ENCODE data around the gene NKX2-1.
A peak's percentile ranks its signal among the peaks of the same experiment; 100 is the strongest.
"Not testable (repeated sequence)": the region's sequence is repeated elsewhere in the genome, so short reads cannot be mapped to it uniquely, and the experiment has no call there.

The NKX2-1 gene

DNA sequence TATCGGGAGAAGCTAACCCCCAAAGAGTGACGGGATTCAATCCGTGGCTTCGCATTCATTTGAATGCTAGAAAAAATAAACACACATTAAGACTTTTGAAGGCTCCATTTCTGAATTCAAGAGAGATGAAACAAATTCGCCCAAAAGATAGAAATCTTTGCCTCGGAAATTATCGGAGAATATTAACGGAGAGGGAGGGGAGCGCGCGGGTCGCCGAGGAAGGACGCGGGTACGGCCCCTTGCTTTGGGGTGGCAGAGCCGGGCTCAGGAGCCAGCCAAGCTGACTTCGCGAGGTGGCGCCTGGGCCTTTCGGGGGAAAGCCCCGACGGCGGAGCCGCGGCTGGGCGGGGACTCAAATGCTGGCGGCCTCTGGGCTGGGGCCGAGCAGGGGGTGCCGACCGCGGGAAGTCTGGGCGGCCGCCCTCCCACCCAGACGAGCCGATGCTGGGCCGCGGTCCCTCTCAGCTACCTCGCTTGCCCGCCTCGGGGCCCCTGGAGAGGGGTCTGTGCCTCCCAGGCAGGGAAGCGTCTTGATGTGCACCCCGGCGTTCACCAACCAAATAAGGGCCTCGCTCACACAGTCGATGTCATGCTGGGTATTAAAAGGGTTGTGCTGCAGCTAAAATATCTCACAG, 14.7 kb downstream of the NKX2-1 start:
- DNase-seq = no peak

DNA sequence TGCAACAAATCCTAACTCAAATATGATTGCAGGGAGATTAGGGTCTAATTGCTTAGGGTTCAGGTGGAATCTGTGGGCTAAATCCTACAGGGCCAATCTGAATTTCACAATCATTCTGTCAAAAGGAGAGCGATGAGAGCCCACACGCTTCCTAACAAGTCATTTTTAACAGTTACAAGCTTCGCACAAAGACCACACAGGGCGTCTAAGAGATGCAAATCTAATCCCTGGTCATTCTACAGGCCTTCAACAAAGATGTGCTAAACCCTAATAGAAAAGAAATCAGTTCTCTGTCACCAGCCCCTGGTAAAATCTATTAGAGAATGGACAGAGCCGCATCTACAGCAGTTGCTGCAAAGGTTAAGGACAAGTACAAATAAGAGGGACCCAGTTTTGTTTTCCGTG, 15.3 kb downstream of the NKX2-1 start:
- peak; percentile 66 for DNase-seq

DNA sequence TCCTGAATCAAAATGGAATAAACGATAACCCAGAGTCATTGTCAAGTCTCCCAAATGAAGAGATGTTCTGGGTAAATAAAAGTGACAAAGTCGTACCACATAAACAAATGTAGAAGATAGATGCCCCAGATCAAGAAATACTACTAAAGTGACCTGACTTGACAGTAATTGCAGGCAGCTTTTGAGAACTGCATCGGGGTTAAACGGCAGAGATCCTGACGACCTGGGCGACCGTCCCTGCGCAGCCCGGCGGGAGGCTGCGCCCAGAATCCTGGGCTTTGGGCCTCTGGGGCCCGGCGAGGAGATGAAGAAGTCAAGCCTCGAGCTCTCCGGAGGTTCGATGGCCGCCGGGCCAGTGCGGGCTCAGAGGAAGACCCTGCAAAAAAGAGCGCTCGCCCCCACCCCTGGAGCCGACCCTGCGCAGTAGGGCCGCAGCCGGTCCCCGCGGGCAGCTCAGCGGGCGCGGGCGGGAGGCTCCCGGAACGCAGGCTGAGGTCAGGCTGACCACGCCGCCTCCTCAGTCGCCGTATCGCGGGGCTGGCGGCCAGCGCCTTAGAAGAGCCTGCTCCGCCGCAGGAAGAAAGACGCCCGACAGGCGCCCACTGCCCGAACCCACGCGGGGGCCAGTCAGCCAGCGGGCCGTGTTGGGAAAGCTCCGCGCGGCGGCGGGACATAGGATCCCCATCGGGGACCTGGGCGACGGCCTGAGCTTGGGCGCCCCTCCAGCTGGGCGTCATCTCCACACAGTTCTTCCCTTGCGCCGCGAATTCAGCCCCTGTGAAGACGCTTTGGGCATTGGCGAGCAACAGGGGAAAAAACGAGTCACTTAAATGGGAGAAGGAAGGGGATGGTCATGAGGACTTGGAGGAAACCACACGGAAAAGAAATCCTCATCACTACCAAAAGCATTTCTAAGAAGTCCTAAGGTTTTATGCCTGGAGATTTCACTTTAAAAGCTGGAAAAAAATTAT, 16.0 kb downstream of the NKX2-1 start:
- DNase-seq = peak; percentile 56

DNA sequence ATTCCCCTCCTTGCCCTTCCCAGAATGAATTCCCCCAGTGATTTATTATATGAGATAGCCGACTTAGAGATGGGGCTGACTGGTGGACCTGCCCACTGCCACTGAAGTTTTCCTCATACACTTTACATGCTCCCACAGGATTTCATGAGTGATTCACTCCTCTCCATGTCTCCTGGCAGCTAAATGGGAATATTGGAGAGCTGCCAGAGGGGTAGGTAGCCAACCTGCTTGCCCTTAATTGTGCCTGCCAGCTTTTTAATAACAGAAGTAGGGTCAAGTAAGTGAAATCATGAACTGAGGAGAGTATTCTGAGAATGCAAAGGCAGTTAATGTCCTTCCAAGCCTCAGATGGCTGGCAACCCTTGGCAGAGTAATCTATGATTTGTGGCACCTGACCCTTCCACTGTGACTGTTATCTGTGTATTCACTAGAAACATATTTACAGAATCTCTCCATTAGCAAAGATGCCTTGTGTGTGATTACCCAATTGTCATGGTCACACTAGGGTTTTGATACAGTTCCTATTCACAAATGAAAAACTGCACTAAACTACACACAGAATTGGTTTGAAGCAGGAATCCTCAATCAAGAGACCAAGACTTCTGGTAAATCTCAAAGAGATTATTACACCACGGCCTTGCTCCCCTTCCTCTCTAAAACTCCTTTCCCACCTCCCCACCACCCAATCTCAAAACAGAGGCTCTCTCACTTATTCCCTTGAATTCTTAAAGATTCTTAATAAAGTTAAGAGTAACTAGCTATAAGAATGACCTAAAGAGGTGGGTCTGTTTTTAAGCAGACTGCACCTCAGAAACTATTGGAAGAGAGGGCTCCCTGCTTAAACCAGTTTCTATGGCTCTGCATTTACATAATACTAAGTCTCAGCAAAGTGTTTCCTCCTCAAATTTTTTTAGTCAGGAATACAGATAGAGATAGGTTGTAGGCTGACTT, 17.2 kb downstream of the NKX2-1 start:
- peak; percentile 80 for DNase-seq

DNA sequence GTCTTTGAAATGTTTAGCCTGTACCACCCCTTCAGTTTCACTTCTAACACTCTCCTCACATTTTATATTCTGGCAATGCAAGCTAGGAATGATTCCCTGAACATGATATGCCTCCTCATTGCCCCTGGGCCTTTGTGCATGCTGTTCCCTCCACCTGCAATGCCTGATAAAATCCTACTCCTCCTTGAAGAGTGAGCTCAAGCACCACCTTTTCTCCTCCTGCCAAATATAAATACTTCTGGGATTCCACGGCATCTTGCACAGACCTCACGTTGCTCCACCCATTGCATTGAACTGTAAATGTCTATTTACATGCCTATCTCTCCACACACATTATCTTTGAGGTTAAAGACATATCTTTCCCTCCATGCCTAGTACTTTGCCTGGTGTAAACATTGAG, 21.1 kb downstream of the NKX2-1 start:
- no peak for DNase-seq

DNA sequence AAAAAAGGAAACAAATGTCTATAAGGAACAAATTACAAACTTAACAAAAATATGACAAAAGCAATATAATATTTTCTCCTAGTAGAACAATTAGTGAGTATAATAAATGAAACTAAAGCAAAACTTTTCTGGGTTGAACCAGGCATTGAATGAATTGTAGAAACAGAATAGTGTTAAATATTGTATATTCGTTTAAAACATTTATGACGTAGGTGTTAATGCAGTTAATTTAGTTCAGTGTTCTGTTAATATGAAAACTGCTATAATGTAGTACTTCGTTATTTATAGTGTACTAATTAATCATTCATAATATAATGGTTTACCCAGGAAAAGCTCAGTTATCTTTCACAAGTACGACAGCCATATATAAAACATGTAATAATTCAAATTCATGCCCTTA, 23.7 kb downstream of the NKX2-1 start:
- no peak for DNase-seq

DNA sequence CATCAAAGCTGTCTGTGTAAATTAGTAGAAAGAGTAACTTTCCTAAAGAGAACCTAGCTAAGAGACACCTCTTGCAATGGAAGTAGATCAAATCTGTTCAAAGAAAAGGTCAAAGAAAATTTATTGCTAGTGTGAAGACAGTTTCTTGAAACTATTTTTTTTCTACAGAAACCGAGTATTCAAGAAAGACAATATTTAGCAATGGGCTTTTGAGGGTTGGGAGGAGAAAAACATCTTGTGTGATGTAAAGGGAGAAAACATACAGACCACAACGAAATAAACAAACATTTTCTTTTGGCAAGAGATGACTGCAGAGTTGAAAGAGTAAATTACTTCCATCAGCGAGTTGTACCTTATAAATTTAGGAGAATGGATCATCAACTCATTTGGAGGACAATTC, 24.4 kb downstream of the NKX2-1 start:
- DNase-seq = no peak

DNA sequence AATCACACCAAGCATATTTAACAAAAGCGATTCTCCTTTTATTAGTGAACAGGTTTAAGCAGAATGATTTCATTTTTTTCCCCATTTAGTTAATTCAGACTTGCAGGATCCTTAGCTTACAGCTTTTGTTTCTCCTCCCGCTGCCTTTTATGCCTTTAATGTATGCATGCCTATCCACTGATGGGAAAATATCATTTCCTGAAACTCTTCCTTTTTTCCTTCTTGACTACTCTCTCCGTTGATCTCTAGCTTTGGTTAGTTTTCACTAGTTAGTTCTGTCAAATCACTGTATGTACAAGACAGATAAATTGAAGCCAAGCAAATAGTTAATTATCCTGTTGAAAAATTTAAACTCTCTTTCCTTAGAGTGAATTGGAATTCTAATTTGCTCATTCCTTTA, 26.3 kb downstream of the NKX2-1 start:
- DNase-seq = no peak

DNA sequence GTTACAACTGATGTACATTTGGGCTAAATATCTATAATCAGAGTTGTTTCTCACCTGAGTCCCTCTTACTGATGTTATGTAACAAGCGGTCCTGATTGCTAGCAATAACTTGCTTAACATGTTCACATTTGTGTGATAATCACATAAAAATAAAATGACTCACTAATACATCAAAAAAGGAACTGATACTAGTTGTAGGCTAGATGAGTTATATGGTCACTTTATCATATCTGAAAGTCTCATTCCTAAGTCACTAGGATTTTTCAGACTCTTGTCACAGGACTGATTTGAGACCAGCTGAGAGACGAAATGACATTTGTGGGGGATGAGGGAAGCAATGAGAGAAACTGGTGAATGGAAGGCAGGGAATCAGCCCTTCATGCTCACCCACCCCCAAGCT, 34.3 kb downstream of the NKX2-1 start:
- DNase-seq = no peak

DNA sequence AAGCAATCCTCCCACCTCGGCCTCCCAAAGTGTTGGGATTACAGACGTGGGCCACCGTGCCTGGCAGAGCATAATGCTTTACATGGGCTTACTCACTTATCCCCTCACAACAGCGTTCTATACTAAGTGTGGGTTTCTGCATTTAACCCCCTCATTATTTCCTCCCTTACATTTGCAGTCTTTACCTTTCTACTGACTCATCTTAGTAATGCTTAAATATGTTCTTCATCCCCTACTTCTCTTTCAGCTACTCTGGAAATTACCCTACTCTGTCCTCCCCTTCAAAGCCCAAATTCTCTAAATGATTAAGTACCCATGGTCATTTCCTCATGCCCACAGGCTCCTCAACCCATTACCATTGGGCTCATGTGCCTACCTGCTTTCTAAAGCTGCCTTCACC, 40.7 kb downstream of the NKX2-1 start:
- no peak for DNase-seq

DNA sequence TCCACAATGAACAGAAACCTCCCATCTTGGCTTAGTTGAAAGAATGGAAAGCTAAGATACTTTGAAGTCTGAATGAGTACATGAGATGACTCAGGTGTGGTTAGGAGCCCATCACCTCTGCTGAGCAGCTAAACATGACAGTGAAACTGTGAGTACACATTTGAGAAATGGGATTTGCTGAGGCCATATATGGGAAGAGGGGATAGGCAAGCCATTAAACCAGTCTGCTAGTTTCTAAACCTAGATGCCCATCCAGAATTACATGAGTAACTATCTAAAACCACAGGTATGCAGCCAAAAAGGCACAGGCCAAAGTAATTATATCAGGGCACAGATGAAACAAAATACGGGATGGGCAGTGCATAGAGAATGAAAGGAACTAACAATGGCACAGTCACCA, 41.2 kb downstream of the NKX2-1 start:
- DNase-seq = no peak

DNA sequence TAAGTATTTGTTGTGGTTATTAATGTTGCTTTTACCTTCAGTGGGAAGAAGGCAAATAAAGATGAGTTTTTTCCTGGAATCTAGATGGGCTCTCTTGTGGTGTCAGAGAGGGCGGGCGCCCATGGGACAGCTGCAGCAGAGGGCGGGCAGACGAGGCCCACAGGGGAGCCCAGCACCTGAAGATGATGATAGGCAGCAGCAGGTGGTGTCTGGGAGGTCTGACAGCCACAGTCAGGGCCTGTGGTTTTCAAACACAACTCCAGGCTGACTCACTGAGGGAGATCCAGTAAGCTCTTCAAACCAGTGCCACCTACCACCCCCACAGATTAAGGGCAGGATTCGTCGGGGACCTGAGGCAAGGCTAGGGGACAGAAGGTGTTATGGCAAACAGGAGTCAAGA, 42.8 kb downstream of the NKX2-1 start:
- DNase-seq = peak; percentile 98

DNA sequence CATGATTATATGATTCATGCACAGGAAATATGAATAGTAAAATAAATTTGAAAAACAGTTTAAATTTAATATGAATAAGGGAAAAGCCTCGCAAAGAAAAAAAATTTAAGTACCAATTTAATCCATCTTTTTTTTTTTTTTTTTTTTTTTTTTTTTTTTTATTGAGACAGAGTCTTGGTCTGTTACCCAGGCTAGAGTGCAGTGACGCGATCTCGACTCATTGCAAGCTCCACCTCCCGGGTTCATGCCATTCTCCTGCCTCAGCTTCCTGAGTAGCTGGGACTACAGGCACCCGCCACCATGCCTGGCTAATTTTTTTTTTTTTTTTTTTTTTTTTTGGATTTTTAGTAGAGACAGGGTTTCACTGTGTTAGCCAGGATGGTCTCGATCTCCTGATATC, 44.0 kb downstream of the NKX2-1 start:
- DNase-seq = not testable (repeated sequence)

DNA sequence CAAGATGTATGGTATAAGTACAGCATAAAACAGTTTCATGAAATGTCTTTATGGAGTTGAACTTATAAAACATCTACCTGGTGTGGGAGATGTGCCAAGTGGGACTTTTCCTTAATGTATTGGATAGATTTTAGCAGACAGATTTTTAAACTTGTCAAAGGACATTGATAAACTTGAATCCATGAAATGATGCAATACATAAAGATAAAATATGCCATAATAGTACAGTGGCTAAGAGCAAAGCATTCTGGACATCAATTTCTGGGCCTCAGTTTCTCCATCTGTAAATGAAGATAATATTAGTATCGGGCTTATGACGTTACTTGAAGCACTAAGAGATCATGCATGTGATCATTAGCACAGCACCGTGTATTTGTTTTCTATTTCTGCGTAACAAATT, 45.4 kb downstream of the NKX2-1 start:
- no peak for DNase-seq

DNA sequence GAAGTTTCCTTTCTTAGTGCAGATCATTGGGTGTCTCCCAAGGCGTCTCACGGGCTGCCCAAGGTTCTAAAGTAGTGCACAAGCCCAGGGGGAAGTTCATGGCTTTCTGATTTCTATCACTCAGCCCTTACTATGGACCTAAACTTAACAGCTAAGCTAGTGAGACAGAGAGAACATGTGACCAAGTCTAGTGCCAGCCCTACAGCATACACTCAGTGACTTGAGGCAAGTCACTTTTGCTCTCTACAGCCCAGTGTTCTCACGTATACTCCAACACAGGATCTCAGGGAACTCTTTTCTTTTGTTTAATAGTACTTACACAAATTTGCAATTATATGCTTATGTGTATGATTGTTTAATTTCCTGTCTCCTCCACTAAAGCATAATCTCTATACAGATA, 48.6 kb downstream of the NKX2-1 start:
- DNase-seq = no peak

DNA sequence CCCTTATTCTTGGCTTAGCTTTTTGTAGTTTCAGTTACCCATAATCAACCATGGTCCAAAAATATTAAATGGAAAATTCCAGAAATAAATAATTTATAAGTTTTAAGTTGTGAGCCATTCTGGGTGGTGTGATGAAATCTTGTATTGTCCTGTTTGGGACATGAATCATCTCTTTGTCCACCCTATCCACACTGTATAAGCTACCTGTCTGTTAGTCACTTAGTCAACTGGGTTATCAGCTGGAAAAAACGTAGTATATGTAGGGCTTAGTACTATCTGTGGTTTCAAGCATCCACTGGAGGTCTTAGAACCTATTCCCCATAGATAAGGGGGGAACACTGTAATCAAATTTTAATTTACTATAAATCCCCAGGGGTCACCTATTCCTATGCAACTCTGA, 52.7 kb downstream of the NKX2-1 start:
- DNase-seq = no peak

Measured in NCI-H510A treated with DMSO at 0.1 percent for 48 hours (cell line).